Endothelial cell of umbilical vein (primary cell): Measurements from ENCODE around the gene ICE2.

ENCODE experiments used
- GATA2 ChIP-seq: IDR thresholded peaks from 2 replicates; pipeline ENCODE4 v1.7.0; 2011; ENCODE audit warnings: low read depth, mild to moderate bottlenecking, moderate library complexity, mixed read lengths, low read length; ENCODE audit not compliant: insufficient read length, insufficient read depth
- POLR2A ChIP-seq: IDR thresholded peaks from 2 replicates; pipeline ENCODE4 v1.6.1; 2012; ENCODE audit warnings: low read depth, mild to moderate bottlenecking, control low read depth, low read length
- POLR2AphosphoS5 ChIP-seq: IDR thresholded peaks from 2 replicates; pipeline ENCODE4 v1.6.1; 2012; ENCODE audit warnings: low read depth, mild to moderate bottlenecking, control low read depth, low read length, moderate library complexity; ENCODE audit not compliant: insufficient read depth
- TF ChIP-seq, protein P1 (sequence below), 2 donors: IDR thresholded peaks; 1 replicate in 1 of 2; 2 replicates in 1 of 2; pipeline ENCODE4 v1.5.1; 2011; ENCODE audit warnings: low read length in 2 of 2, mild to moderate bottlenecking in 2 of 2, moderate library complexity in 2 of 2, control low read depth in 1 of 2, inconsistent platforms in 1 of 2, low read depth in 1 of 2; ENCODE audit not compliant: insufficient read depth in 1 of 2; ENCODE audit errors: extremely low read depth in 1 of 2

DNA sequence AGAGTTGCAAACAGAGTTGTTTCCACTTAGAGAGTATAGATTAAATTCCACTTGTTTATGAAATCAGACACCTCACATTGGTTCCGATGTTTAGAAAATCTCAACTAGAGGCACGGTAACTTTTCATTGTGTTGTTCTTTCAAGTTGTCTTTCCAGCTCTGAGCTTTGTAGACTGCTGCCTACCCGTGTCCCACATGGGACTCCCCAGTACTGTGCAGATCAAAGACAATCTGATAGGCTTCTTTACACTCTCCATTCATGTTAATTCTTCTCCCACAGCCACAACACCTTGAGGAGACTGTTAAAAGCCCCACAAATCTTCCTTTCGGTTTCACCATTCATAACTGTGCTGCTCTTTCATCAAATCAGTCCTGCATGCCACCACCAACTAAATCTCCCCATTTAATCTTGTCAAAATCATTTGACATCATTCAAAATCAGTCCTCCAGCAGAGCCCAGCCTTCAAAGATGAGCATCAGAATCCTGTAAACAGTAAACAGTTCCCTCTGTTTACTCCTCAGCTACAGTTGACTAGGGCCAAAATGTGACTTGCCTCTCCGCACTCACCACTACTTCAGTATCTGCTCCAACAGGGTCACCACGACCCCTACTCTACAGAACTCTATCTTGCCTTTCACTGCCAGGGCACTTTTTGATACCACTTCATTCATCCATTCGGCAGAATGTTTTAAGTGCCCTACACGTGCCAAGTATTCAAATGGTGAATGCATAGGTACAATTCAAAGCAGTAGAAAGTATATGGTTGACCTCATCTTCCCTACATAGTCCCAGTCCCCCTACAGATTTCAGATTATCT is 89.5 kb downstream of the ICE2 start:
- TF ChIP-seq, protein P1, sequence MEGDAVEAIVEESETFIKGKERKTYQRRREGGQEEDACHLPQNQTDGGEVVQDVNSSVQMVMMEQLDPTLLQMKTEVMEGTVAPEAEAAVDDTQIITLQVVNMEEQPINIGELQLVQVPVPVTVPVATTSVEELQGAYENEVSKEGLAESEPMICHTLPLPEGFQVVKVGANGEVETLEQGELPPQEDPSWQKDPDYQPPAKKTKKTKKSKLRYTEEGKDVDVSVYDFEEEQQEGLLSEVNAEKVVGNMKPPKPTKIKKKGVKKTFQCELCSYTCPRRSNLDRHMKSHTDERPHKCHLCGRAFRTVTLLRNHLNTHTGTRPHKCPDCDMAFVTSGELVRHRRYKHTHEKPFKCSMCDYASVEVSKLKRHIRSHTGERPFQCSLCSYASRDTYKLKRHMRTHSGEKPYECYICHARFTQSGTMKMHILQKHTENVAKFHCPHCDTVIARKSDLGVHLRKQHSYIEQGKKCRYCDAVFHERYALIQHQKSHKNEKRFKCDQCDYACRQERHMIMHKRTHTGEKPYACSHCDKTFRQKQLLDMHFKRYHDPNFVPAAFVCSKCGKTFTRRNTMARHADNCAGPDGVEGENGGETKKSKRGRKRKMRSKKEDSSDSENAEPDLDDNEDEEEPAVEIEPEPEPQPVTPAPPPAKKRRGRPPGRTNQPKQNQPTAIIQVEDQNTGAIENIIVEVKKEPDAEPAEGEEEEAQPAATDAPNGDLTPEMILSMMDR (IDR thresholded peaks at IDR 0.05; ENCODE audit: extremely low read depth in 1 of 2, insufficient read depth in 1 of 2, low read depth in 1 of 2, low read length in 2 of 2): no peak
- TF ChIP-seq POLR2AphosphoS5 (peak; percentile 63), POLR2A (peak; percentile 66), GATA2 (no peak)
